Rectal smooth muscle tissue (tissue), 1 donor: ENCODE measurements around the gene SOCS1.

Experiments used
- H3K27ac ChIP-seq: one replicate; pipeline ENCODE4 v1.7.0; 2013; ENCODE audit warnings: low read depth, low read length, inconsistent platforms
- H3K27me3 ChIP-seq: one replicate; pipeline ENCODE4 v1.7.0; 2013; ENCODE audit warnings: low read length; ENCODE audit not compliant: control insufficient read depth, insufficient read depth
- H3K36me3 ChIP-seq: one replicate; pipeline ENCODE4 v1.7.0; 2013; ENCODE audit warnings: low read length; ENCODE audit not compliant: control insufficient read depth, insufficient read depth
- H3K4me1 ChIP-seq: one replicate; pipeline ENCODE4 v1.7.0; 2013; ENCODE audit warnings: low read length; ENCODE audit not compliant: control insufficient read depth, insufficient read depth
- H3K4me3 ChIP-seq: one replicate; pipeline ENCODE4 v1.7.0; 2013; ENCODE audit warnings: low read length
- H3K9ac ChIP-seq: one replicate; pipeline ENCODE4 v1.7.0; 2013; ENCODE audit warnings: low read length

The SOCS1 gene

DNA sequence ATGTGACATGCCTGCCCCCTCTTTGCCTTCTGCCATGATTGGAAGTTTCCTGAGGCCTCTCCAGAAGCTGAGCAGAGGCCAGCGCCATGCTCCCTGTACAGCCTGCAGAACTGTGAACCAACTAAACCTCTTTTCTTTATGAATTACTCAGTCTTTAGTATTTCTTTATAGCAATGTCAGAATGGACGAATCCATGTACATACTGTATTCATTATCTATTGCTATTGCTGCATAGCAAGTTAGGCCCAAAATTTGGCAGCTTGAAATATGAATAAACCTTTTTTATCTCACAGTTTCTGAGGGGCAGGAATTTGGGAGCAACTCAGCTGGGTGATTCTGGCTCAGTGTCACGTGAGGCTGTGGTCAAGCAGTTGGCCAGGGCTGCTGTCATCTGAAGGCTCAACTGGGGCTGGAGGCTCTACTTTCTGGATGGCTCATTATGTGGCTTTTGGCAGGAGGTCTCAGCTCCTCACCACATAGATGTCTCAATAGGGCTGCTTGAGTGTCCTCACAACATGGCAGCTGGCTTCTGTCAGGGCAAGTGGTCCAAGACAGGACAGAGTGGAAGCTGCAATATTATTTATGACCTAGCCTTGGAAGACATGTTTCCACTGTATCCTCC is 40.0 kb downstream of the SOCS1 start:
- H3K9ac ChIP-seq: no peak overlapping the region
- H3K4me3 ChIP-seq: no peak overlapping the region
- no peaks in the 10 kb centered on the region for H3K27me3 ChIP-seq
- no peaks in the 10 kb centered on the region for H3K36me3 ChIP-seq
- H3K27ac ChIP-seq: no peak overlapping the region
- H3K4me1 ChIP-seq: no peaks in the 10 kb centered on the region

DNA sequence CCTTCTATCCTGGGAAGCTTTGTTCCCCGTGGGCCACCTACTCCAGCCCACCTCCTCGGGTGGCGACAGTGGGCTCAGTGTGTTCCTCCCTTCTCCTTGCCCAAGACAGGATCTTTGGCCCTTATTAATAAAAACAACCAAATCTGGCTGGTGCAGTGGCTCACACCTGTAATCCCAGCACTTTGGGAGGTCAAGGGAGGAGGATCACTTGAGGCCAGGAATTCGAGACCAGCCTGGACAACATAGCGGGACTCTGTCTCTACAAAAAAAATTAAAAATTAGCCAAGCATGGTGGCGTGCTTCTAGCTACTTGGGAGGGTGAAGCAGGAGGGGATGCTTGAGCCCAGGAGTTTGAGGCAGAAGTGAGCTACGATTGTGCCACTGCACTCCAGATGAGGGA is 42.2 kb downstream of the SOCS1 start:
- H3K27ac ChIP-seq: no peak overlapping the region
- H3K4me1 ChIP-seq: no peaks in the 10 kb centered on the region
- H3K4me3 ChIP-seq: no peak overlapping the region
- H3K36me3 ChIP-seq: no peaks in the 10 kb centered on the region
- H3K9ac ChIP-seq: no peak overlapping the region
- peaks cover 2% of the 10 kb centered on the region for H3K27me3 ChIP-seq

- Histone ChIP-seq H3K4me1 (no peaks in the 10 kb centered on the region), H3K9ac (no peak overlapping the region), H3K27me3 (peaks cover 2% of the 10 kb centered on the region), H3K4me3 (no peak overlapping the region), H3K27ac (no peak overlapping the region), H3K36me3 (no peaks in the 10 kb centered on the region)
These were observed 42.6 kb downstream of the SOCS1 start for GRCh38 chr16:11213373-11213772.

DNA sequence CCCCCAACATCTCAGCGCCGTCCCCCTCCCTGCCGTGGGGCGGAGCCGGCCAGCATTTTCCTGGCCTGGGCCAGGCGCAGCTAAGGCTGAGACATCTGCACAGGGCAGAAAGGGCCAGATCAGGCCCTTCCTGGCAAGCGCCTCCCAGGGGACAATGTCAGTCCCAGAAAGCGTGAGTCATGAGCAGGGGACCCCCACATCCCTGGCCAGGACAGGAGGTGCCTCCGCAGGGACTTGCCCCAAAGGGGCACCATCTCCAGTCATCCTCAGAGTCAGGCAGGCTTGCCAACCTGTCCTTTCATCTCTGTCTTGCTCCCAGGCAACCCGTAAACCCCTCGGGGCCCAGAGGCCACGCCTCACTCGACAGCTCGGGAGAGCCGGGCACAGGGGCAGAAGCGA is 43.2 kb downstream of the SOCS1 start:
- Histone ChIP-seq H3K4me3 (no peak overlapping the region), H3K36me3 (no peaks in the 10 kb centered on the region), H3K4me1 (no peaks in the 10 kb centered on the region), H3K27ac (no peak overlapping the region), H3K27me3 (peaks cover 2% of the 10 kb centered on the region), H3K9ac (no peak overlapping the region)

DNA sequence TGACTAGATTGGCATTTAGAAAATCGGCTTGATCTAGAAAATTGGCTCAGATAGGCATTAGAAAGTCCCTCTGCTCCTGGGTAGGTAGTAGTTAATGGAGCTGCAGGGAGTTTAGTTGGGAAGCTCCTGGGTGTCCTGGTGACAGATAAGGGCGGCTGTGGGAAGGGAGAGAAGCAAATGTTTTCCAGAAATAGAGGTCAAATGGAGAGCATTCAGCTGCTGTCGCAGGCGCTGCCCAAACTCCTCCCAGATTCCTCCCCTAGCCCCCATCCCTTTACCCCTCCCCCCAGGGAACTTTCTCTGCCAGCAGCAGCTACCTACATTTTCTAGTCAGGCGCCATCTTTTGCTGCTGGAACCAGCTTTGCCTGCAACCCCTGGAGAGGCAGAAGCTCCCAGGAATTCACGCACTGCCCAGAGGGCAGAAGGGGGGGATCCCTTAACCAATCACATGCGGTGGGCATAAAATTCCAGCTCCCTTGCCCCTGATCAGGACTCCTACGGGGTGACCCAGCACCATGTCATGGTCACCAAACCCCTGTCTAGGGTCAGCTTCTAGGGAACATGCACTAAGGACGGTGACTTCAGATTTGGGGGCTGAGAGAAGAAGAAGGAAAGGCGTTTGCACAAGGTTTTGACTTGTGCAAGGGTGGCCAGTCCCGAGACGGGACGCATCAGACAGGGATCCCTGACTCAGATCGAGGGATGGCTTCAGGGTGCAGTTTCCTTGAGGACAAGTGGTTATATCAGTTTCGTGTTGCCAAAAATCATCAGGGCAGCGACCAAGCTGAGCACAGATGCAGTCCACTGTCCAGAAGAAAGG is 43.8 kb downstream of the SOCS1 start:
- Histone ChIP-seq H3K9ac (no peak overlapping the region), H3K4me1 (no peaks in the 10 kb centered on the region), H3K27me3 (peaks cover 2% of the 10 kb centered on the region), H3K27ac (no peak overlapping the region), H3K36me3 (no peaks in the 10 kb centered on the region), H3K4me3 (no peak overlapping the region)

DNA sequence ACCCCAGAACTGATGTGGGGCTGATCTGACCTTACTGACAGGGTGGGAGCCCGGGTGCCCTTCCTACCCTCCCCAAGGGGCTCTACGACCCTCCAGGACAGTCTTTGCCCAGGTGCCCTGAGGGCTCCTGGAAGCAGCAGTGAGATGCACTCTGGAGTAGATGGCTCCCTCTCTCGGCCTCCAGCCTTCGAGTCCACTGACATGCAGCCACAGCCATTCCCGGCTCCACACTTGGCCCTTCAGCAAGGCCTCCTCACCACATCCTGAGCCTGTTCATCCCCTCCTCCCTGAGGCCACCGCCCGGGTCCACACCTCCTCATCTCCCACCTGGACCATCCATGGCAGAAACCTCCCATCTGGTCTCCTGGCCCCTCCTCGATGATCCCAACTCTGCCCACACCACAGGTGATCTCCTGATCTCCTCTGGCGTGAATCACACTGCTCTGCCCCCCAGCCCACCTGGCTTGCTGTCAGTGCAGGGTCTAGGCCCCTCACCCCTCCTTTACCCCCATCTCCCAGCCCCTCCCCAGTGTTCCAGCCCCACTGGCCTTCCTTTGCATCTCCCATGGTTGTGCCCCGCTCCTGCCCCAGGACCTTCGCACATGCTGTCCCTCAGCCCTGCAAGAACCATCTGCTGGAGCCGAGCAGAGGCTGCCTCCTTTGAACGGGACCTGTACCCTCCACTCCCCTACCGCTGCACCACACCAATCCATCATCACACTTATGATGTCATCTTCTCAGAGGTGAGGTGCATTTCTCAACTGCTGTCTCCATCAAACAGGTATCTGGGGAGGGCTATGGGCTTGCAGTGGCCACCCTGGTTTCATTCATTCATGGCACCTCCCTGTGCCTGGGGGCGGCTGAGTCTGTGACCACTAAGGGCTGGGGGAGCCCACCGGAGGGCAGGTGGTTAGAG is 44.7 kb downstream of the SOCS1 start:
- Histone ChIP-seq H3K27me3 (peaks cover 2% of the 10 kb centered on the region), H3K4me1 (no peaks in the 10 kb centered on the region), H3K36me3 (no peaks in the 10 kb centered on the region), H3K27ac (no peak overlapping the region), H3K9ac (no peak overlapping the region), H3K4me3 (no peak overlapping the region)

- H3K4me1 ChIP-seq: no peaks in the 10 kb centered on the region
- no peak overlapping the region for H3K27ac ChIP-seq
- no peaks in the 10 kb centered on the region for H3K36me3 ChIP-seq
- H3K27me3 ChIP-seq: peaks cover 2% of the 10 kb centered on the region
- H3K9ac ChIP-seq: no peak overlapping the region
- H3K4me3 ChIP-seq: no peak overlapping the region
These were observed 45.7 kb downstream of the SOCS1 start for GRCh38 chr16:11210260-11210659.

DNA sequence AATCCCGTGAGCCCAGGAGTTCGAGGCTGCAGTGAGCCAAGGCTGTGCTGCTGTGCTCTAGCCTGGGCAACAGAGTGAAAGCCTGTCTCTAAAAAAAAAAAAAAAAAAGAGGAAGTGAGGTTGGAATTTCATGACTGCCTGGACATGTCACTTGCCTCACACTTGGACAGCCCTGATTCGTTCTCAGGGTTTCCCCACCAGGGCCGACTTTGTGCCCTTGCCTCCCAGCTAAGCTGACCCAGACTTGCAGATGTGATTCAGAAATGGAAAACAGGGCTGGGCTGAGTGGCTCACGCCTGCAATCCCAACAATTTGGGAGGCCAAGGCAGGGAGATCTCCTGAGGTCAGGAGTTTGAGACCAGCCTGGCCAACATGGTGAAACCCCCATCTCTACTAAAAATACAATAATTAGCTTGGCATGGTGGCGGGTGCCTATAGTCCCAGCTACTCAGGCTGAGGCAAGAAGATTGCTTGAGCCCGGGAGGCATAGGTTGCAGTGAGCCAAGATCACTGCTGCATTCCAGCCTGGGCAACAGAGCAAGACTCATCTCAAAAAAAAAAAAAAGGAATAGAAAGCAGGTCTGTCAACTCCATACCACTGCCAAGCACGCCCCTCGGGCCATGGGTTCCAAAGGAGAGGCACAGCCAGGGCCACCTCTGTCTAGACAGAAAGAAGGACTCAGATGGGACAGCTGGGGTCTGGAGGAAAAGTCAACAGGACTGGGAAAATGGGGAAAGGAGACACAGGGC is 46.9 kb downstream of the SOCS1 start:
- Histone ChIP-seq H3K9ac (no peak overlapping the region), H3K4me1 (no peaks in the 10 kb centered on the region), H3K27ac (no peak overlapping the region), H3K4me3 (no peak overlapping the region), H3K36me3 (no peaks in the 10 kb centered on the region), H3K27me3 (peaks cover 2% of the 10 kb centered on the region)

DNA sequence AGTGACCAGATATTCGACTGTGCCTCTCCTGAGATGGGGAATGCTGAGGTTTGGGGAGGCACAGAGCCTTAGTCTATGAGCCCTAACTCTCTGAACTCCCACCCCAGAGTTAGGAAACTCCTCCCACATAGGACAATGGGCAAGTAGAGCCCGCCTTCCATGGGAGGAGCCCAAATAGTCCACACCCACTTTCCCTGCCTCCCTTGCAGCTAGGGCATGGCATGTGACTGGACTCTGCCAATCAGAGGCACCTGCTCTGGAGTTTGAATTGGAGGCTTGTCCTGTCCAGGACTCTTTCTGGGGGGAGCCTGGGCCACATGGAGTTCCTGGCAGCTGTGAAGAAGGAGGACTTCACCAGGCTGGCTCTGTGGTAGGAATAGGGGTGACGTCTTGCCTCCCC is 48.4 kb downstream of the SOCS1 start:
- no peaks in the 10 kb centered on the region for H3K4me1 ChIP-seq
- no peaks in the 10 kb centered on the region for H3K36me3 ChIP-seq
- no peak overlapping the region for H3K4me3 ChIP-seq
- H3K27ac ChIP-seq: no peak overlapping the region
- H3K27me3 ChIP-seq: peaks cover 2% of the 10 kb centered on the region
- H3K9ac ChIP-seq: no peak overlapping the region

- Histone ChIP-seq H3K4me1 (no peaks in the 10 kb centered on the region), H3K27ac (no peak overlapping the region), H3K36me3 (no peaks in the 10 kb centered on the region), H3K27me3 (peaks cover 2% of the 10 kb centered on the region), H3K4me3 (no peak overlapping the region), H3K9ac (no peak overlapping the region)
These were observed 50.0 kb downstream of the SOCS1 start for GRCh38 chr16:11205754-11206581.

DNA sequence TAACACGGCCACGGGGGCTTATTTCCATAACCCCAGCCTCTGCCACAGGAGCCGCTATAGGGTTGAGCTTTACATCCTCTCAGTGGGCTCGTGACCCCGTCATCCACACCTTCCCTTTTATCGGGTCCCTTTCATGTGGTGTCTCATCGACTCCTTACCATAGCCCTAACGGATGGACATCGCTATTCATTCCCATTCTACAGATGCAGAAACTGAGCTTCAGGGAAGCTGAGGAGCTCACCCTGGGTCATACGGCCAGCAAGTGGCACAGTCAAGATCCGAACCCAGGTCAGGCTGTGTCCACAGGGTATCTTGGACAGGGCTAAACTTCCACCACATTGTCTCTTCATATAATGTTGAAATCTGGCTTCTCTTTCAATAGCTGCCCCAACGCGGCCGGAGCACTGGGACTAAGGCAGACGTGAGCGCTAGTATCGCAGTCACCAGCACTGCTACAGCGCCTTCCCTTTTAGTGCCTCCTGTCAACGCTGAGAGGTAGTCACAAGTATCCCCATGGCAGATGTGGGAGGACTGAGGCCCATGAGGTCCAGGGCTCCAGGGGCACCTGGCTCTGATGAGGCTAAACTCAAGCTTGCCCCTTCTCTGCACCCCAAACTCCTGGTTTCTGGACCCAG is 50.8 kb downstream of the SOCS1 start:
- Histone ChIP-seq H3K27ac (no peak overlapping the region), H3K36me3 (no peaks in the 10 kb centered on the region), H3K27me3 (no peaks in the 10 kb centered on the region)

More for the DNA sequence above, 50.8 kb downstream of the SOCS1 start:
- no peaks in the 10 kb centered on the region for H3K4me1 ChIP-seq
- H3K4me3 ChIP-seq: no peak overlapping the region
- H3K9ac ChIP-seq: no peak overlapping the region
